ENCODE data around the gene RASGRF1. TPM values are rescaled to one million over a fixed set of nuclear protein-coding genes. Genes with fewer than 3 reads are reported as not detected.
"Not testable (repeated sequence)": the region's sequence is repeated elsewhere in the genome, so short reads cannot be mapped to it uniquely, and the experiment has no call there.

Gene RASGRF1
- total and polyA plus RNA-seq, 5 experiments from 2014 or later, result 0.14 TPM; not detected in 4

- Mint-ChIP-seq H3K4me3 (no peak overlapping the region), H3K4me1 (peaks cover 0 to 20% (median 9%) of the 10 kb centered on the region in 4 donors), H3K27ac (no peak overlapping the region), H3K9me3 (no peaks in the 10 kb centered on the region), H3K36me3 (no peaks in the 10 kb centered on the region), H3K27me3 (no peaks in the 10 kb centered on the region)
- POLR2A ChIA-PET, result no interaction called here
- no peak for DNase-seq
- no peak for ATAC-seq
These were observed 87.3 kb downstream of the RASGRF1 start for GRCh38 chr15:79003301-79003700.

GRCh38 chr15:79002581-79002980 is 88.0 kb downstream of the RASGRF1 start:
- no peak for ATAC-seq
- H3K9me3 Mint-ChIP-seq, result no peaks in the 10 kb centered on the region

GRCh38 chr15:78999636-79000035 is 90.9 kb downstream of the RASGRF1 start:
- no peaks in the 10 kb centered on the region for H3K9me3 Mint-ChIP-seq
- peaks cover 0 to 7% (median 3%) of the 10 kb centered on the region in 4 donors for H3K4me1 Mint-ChIP-seq
- H3K4me3 Mint-ChIP-seq, result no peak overlapping the region
- ATAC-seq (no peak), DNase-seq (no peak)
- no peaks in the 10 kb centered on the region for H3K36me3 Mint-ChIP-seq
- H3K27me3 Mint-ChIP-seq, result peaks cover 0 to 3% (median 0%) of the 10 kb centered on the region in 5 donors
- no peak overlapping the region for H3K27ac Mint-ChIP-seq
- POLR2A ChIA-PET, result no interaction called here

More at GRCh38 chr15:79002581-79002980, 88.0 kb downstream of the RASGRF1 start:
- H3K4me1 Mint-ChIP-seq, result peaks cover 0 to 20% (median 9%) of the 10 kb centered on the region in 4 donors
- POLR2A ChIA-PET, result no interaction called here
- no peak overlapping the region for H3K4me3 Mint-ChIP-seq
- DNase-seq, result no peak
- no peaks in the 10 kb centered on the region for H3K27me3 Mint-ChIP-seq
- no peaks in the 10 kb centered on the region for H3K36me3 Mint-ChIP-seq
- H3K27ac Mint-ChIP-seq, result no peak overlapping the region

GRCh38 chr15:78998526-78998925 is 92.1 kb downstream of the RASGRF1 start:
- DNase-seq (no peak), ATAC-seq (no peak)
- H3K4me3 Mint-ChIP-seq, result no peak overlapping the region
- POLR2A ChIA-PET, result no interaction called here
- no peaks in the 10 kb centered on the region for H3K4me1 Mint-ChIP-seq
- H3K36me3 Mint-ChIP-seq, result no peaks in the 10 kb centered on the region
- H3K27ac Mint-ChIP-seq, result peak overlapping the region in 1 of 10 donors; percentile 67
- peaks cover 0 to 3% (median 0%) of the 10 kb centered on the region in 5 donors for H3K27me3 Mint-ChIP-seq
- no peaks in the 10 kb centered on the region for H3K9me3 Mint-ChIP-seq

- POLR2A ChIA-PET, result no interaction called here
These were observed 92.5 kb downstream of the RASGRF1 start for GRCh38 chr15:78997981-78998499.

GRCh38 chr15:78996894-78997275 is 93.7 kb downstream of the RASGRF1 start:
- POLR2A ChIA-PET, result no interaction called here
- H3K4me3 Mint-ChIP-seq, result no peak overlapping the region
- no peak for ATAC-seq
- no peaks in the 10 kb centered on the region for H3K4me1 Mint-ChIP-seq
- peak in 1 of 10 donors; percentile 32 for DNase-seq
- H3K27me3 Mint-ChIP-seq, result peaks cover 0 to 3% (median 0%) of the 10 kb centered on the region in 5 donors
- no peaks in the 10 kb centered on the region for H3K9me3 Mint-ChIP-seq
- H3K27ac Mint-ChIP-seq, result peak overlapping the region in 1 of 10 donors; percentile 60
- no peaks in the 10 kb centered on the region for H3K36me3 Mint-ChIP-seq

More at GRCh38 chr15:78997981-78998499, 92.5 kb downstream of the RASGRF1 start:
- no peaks in the 10 kb centered on the region for H3K9me3 Mint-ChIP-seq
- H3K27ac Mint-ChIP-seq, result no peak overlapping the region
- no peak overlapping the region for H3K4me3 Mint-ChIP-seq
- DNase-seq (no peak), ATAC-seq (no peak)
- H3K36me3 Mint-ChIP-seq, result no peaks in the 10 kb centered on the region
- peaks cover 0 to 3% (median 0%) of the 10 kb centered on the region in 5 donors for H3K27me3 Mint-ChIP-seq
- no peaks in the 10 kb centered on the region for H3K4me1 Mint-ChIP-seq

- Mint-ChIP-seq H3K4me3 (no peak overlapping the region), H3K27me3 (peaks cover 0 to 3% (median 0%) of the 10 kb centered on the region in 5 donors), H3K27ac (peak overlapping the region in 2 of 10 donors; percentile 52 to 60), H3K36me3 (no peaks in the 10 kb centered on the region), H3K4me1 (no peaks in the 10 kb centered on the region), H3K9me3 (no peaks in the 10 kb centered on the region)
- ATAC-seq (no peak), DNase-seq (peak in 1 of 10 donors; percentile 52)
- POLR2A ChIA-PET, result no interaction called here
These were observed 94.4 kb downstream of the RASGRF1 start for GRCh38 chr15:78995921-78996893.

GRCh38 chr15:78995161-78995560 is 95.4 kb downstream of the RASGRF1 start:
- H3K4me3 Mint-ChIP-seq, H3K9me3 Mint-ChIP-seq, H3K4me1 Mint-ChIP-seq, ATAC-seq, H3K27me3 Mint-ChIP-seq, DNase-seq, H3K27ac Mint-ChIP-seq, H3K36me3 Mint-ChIP-seq, POLR2A ChIA-PET: not testable (repeated sequence)

GRCh38 chr15:78993931-78994530 is 96.5 kb downstream of the RASGRF1 start:
- ATAC-seq (no peak), DNase-seq (peak in 1 of 10 donors; percentile 45)
- Mint-ChIP-seq H3K4me1 (no peaks in the 10 kb centered on the region), H3K27me3 (peaks cover 0 to 3% (median 1%) of the 10 kb centered on the region in 5 donors), H3K9me3 (no peaks in the 10 kb centered on the region), H3K27ac (no peak overlapping the region), H3K4me3 (no peak overlapping the region), H3K36me3 (no peaks in the 10 kb centered on the region)
- POLR2A ChIA-PET, result no interaction called here

GRCh38 chr15:78993257-78993930 is 97.2 kb downstream of the RASGRF1 start:
- H3K27ac Mint-ChIP-seq, result no peak overlapping the region
- H3K9me3 Mint-ChIP-seq, result no peaks in the 10 kb centered on the region
- POLR2A ChIA-PET, result no interaction called here
- H3K27me3 Mint-ChIP-seq, result peaks cover 0 to 3% (median 1%) of the 10 kb centered on the region in 5 donors
- H3K36me3 Mint-ChIP-seq, result no peaks in the 10 kb centered on the region
- peaks cover 0 to 2% (median 0%) of the 10 kb centered on the region in 4 donors for H3K4me1 Mint-ChIP-seq
- ATAC-seq (no peak), DNase-seq (peak in 1 of 10 donors; percentile 16)
- no peak overlapping the region for H3K4me3 Mint-ChIP-seq

GRCh38 chr15:78992416-78993256 is 97.9 kb downstream of the RASGRF1 start:
- H3K27ac Mint-ChIP-seq, result no peak overlapping the region
- ATAC-seq, result no peak
- DNase-seq, result peak in 1 of 10 donors; percentile 52
- H3K9me3 Mint-ChIP-seq, result no peaks in the 10 kb centered on the region
- no peak overlapping the region for H3K4me3 Mint-ChIP-seq
- H3K4me1 Mint-ChIP-seq, result peaks cover 0 to 4% (median 0%) of the 10 kb centered on the region in 4 donors
- no peaks in the 10 kb centered on the region for H3K36me3 Mint-ChIP-seq
- peaks cover 0 to 3% (median 1%) of the 10 kb centered on the region in 5 donors for H3K27me3 Mint-ChIP-seq
- POLR2A ChIA-PET, result no interaction called here

GRCh38 chr15:78991879-78992278 is 98.7 kb downstream of the RASGRF1 start:
- DNase-seq, result peak in 1 of 10 donors; percentile 44
- Mint-ChIP-seq H3K27me3 (peaks cover 0 to 3% (median 1%) of the 10 kb centered on the region in 5 donors), H3K4me3 (no peak overlapping the region), H3K27ac (no peak overlapping the region), H3K36me3 (no peaks in the 10 kb centered on the region), H3K9me3 (no peaks in the 10 kb centered on the region), H3K4me1 (peaks cover 0 to 4% (median 0%) of the 10 kb centered on the region in 4 donors)
- POLR2A ChIA-PET, result no interaction called here
- no peak for ATAC-seq

All from naive thymus-derived CD8-positive, alpha-beta T cell (primary cell).